ENCODE data around the gene XPOT.

DNA sequence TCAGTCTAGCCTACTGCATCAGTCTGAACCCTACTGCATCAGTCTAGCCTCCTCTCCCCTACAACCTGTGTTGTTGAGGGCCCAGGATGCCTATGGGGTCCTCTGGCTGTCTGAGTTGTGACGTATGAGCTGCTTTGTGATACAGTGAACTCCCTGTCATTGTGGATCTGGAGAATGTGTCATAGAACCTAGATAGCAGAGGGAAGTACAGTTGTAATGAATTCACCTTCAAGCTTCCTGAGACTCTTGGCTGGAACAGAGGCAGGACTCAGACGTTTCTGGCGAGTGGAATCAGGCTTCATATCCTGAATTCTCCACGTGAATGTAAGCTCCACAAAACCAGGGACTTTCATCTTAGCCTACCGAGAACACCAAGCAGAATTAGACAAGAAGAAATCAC is 64.8 kb downstream of the XPOT start:
- TF ChIP-seq CTCF (conservative IDR thresholded peaks at IDR 0.05) (no peak), EZH2 (IDR thresholded peaks at IDR 0.05; ENCODE audit: low read depth) (no peak)

All from PC-9 (cell line).